H7 (cell line): Measurements from ENCODE around the gene LRRC74B. TPM values are rescaled to one million over a fixed set of nuclear protein-coding genes. Genes with fewer than 3 reads are reported as not detected.
A peak's percentile ranks its signal among the peaks of the same experiment; 100 is the strongest.

Source experiments
- DNase-seq: peaks from one replicate; pipeline ENCODE4 v3.0.0; 2012
- H3K27me3 ChIP-seq: 2 replicates; pipeline ENCODE4 v1.6.0; 2011; ENCODE audit warnings: mild to moderate bottlenecking, low read length; ENCODE audit not compliant: control insufficient read depth, insufficient read depth
- H3K36me3 ChIP-seq: replicated peaks from 2 replicates; pipeline ENCODE4 v1.5.1; 2011; ENCODE audit warnings: low read length; ENCODE audit not compliant: control insufficient read depth, insufficient read depth
- H3K4me3 ChIP-seq: 2 replicates; pipeline ENCODE4 v1.5.1; 2011; ENCODE audit warnings: low read depth, mild to moderate bottlenecking, control low read depth, low read length, moderate library complexity; ENCODE audit not compliant: insufficient read depth
- total RNA-seq: library from RNA; depleted of rRNA; stranded (reverse); fragments of >200 nt; shearing (Covaris generic); gene quantifications from 2 replicates; pipeline ENCODE4 v1.2.3, GENCODE V29; 2014; rRNA removed

LRRC74B gene
- total RNA-seq, 1 experiment from 2014 or later = not detected

DNA sequence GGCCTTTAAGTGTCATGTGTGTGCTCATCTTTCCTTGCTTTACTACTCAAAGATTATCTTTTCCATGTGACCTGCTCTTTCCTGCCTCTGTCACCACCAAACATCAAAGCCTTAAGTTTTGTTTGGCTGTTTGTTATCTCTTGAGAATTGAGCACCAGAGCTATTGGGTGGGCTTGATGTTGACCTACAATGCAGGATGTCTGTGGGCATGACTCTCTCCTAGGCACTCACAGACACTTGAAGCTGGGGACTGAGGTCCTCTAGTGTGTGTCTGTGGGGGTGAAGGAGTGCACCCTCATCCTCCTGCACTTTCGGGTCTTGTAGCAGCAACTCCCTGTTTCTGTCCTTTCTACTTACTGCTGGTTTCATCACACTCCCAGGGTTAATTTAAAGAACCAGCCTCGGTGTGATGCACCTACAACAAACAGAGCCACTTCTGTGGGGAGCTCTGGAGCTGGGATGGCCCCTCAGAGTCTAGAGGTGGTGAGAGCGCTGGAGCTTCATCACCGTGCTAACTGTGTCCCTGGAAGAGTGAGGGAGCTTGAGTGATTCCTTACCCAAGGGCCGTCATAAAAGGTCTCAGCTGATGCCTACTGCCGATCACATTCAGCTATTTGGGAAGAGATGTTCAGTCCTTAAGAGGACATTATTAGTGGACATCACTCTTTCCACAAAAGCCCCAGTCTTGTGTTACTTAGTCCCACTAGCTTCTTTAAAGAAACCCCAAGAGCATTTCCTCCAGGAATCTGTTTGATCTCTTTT is 56.3 kb downstream of the LRRC74B start:
- Histone ChIP-seq H3K36me3 (no peaks in the 10 kb centered on the region), H3K4me3 (no peak overlapping the region), H3K27me3 (peaks cover 4% of the 10 kb centered on the region; the same call in 1 of the 2 replicates)
- no peak for DNase-seq

DNA sequence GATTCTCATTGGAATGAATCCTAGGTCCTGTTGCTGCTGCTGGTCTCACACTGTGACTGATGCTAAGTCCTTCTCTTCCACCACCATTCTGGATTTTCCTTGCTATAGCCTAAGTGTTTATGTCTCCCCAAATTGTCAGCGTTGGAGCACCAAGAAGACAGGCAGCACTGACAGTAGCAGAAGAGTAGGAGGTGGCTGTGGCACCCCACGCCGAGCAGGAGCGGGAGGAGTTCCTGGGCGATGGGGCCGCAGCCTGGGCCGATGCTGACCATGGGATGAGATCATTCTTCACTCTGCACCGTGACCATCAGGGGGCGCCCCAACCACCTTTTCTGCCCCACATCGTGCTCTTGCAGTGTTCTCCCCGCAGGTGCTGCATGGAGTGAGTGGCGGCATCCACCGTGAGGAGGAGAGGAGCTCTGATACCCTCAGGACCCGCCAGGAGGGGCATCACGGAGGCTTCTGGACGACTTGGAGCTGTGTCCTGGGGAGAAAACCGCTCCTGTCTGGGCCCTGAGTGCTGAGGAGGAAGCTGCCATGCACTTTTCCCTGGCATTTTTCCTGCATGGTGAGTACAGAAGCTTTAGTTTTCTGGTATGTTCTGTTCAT is 57.0 kb downstream of the LRRC74B start:
- no peaks in the 10 kb centered on the region for H3K36me3 ChIP-seq
- no peak overlapping the region for H3K4me3 ChIP-seq
- peak; percentile 93 for DNase-seq
- H3K27me3 ChIP-seq = peaks cover 4% of the 10 kb centered on the region; the same call in 1 of the 2 replicates

DNA sequence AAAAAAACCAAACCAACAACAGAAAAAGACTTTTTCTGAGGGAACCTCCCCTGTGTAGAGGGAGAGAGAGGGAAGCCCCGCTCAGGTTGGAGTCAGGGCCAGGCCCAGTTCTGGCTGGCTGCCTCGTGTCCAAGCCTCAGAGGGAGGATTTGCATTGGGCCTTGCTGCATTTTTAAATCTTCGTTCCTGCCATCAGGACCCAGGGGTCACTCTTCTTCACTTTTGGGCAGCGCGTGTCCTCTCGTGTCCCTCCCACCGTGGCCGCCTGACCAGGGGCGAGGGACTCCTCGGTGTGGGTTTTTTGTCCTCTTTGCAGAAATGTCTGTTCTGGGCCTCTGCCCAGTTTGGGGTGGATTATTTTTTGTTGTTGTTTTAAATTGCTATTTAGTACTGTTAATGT is 57.9 kb downstream of the LRRC74B start:
- Histone ChIP-seq H3K36me3 (no peaks in the 10 kb centered on the region), H3K27me3 (peaks cover 4% of the 10 kb centered on the region; the same call in 1 of the 2 replicates), H3K4me3 (no peak overlapping the region)
- peak; percentile 21 for DNase-seq

DNA sequence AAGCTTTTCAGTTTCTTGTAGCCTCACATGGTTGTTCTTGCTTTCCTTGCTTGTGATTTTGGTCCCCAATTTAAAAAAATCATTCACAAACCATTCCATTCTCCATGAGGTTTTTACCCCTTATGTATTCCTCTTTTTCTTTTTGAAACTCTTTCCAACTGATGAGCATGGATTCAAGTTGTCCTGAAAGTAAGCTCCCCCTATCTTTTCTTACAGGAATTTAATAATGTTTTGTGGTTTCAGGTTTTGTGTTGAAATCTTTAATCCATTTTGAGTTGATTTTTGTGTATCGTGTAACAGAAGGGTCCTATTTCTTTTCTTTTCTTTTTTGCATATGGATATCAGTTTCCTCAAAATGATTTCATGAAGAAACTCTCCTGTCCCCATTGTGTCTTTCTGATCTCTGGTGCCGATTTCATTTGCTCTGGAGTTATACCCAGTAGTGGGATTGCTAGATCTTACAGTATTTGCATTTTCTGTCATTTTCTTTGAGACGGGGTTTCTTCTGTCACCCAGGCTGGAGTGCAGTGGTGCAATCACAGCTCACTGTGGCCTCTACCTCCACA is 58.5 kb downstream of the LRRC74B start:
- H3K27me3 ChIP-seq = peaks cover 4% of the 10 kb centered on the region; the same call in 1 of the 2 replicates
- DNase-seq = no peak
- H3K4me3 ChIP-seq = no peak overlapping the region
- H3K36me3 ChIP-seq = no peaks in the 10 kb centered on the region

DNA sequence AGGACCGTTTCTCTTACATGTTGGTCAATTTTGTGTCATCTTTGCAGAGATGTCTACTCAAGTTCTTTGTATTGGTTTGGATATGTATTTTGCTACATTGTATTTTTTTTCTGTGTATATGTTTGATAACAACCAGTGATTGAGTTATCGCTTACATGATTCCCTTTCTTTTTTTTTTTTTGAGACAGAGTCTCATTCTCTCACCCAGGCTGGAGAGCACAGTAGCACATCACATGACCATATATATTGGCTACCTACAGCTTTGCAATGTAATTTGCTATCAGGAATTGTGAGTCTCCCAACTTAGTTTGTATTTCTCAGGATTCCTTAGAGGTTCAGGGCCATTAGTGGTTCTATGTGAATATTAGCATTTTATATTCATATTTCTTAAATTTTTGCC is 59.5 kb downstream of the LRRC74B start:
- no peaks in the 10 kb centered on the region for H3K36me3 ChIP-seq
- H3K4me3 ChIP-seq = no peak overlapping the region
- H3K27me3 ChIP-seq = peaks cover 4% of the 10 kb centered on the region; the same call in 1 of the 2 replicates
- DNase-seq = no peak

DNA sequence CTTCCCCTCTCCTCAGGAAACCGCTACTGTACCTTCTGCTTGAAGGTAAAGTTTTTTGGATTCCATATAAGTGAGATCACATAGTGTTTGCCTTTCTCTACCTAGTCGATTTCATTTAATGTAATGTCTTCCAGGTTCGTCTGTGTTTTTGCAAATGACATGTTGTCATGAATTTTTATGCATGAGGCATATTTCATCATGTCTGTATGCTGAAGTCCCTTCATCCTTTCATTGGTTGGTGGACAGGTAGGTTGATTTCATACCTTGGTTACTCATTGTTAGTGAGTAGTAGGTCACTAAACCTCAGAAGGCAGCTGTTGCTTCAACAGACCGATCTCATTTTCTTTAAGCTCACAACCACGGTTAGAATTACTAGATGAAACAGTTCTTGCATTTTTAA is 60.3 kb downstream of the LRRC74B start:
- Histone ChIP-seq H3K36me3 (no peaks in the 10 kb centered on the region), H3K27me3 (peaks cover 4% of the 10 kb centered on the region; the same call in 1 of the 2 replicates), H3K4me3 (no peak overlapping the region)
- peak; percentile 28 for DNase-seq

DNA sequence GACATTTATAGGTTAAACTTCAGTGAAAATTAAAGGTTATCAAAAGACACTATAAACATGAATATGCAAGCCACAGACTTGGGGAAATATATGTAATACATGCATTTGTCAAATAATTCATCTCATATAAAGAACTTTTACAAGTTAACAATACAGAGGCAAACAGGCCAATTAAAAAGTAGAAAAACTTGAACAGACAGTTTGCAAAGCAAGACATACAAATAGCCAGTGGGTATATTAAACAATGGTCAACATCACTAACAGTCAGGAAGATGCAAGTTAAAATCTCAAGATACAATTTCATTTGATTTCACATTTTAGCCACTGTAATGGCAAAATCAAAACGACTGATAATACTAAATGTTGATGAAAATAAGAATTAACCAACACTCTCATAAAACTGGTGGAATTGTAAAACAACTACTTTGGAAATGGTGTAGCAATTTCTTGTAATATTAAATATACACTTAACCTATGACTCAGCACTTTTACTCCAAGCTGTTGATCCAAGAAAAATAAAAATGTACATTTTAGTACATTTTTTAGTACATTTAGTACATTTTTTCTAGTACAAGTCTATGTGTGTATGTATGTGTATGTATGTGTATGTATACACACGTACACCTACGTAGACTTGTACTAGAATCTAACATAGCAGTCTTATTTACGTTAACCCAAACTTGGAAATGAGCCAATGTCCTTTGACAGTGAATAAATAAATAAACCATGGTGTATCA is 62.8 kb downstream of the LRRC74B start:
- no peaks in the 10 kb centered on the region for H3K36me3 ChIP-seq
- H3K4me3 ChIP-seq = no peak overlapping the region
- H3K27me3 ChIP-seq = no peaks in the 10 kb centered on the region
- DNase-seq = no peak

Other genes starting within 250 kb of the LRRC74B start
- 28.4 and 28.5 TPM in 2 replicates for gene PI4KA, start 187.1 kb upstream of the LRRC74B start, total RNA-seq
- 4.3 TPM in 2 replicates for gene SNAP29, start 186.9 kb upstream of the LRRC74B start, total RNA-seq
- gene CRKL, start 128.5 kb upstream of the LRRC74B start, total RNA-seq = 70.6 and 71.5 TPM in 2 replicates
- 0.38 and 1.5 TPM in 2 replicates for gene AIFM3, start 78.7 kb upstream of the LRRC74B start, total RNA-seq
- gene LZTR1, start 63.6 kb upstream of the LRRC74B start, total RNA-seq = 28.3 and 34.0 TPM in 2 replicates
- gene THAP7, start 43.8 kb upstream of the LRRC74B start, total RNA-seq = 42.7 and 49.1 TPM in 2 replicates
- gene P2RX6, start 30.8 kb upstream of the LRRC74B start, total RNA-seq = 0.26 and 0.31 TPM in 2 replicates
- not detected in 2 replicates for gene SLC7A4, start 13.4 kb upstream of the LRRC74B start, total RNA-seq